Stimulated activated CD8-positive, alpha-beta memory T cell treated with anti-CD3 and anti-CD28 coated beads, Interleukin-2, amount 100 ng/mL, for 1 hour (primary cell): ENCODE measurements around the gene CUBN.

ENCODE experiments used
- DNase-seq, 2 donors: peaks; one replicate each; pipeline ENCODE4 v3.0.0-alpha.2; 2020; ENCODE audit warnings: low read depth in 2 of 2

The CUBN gene

DNA sequence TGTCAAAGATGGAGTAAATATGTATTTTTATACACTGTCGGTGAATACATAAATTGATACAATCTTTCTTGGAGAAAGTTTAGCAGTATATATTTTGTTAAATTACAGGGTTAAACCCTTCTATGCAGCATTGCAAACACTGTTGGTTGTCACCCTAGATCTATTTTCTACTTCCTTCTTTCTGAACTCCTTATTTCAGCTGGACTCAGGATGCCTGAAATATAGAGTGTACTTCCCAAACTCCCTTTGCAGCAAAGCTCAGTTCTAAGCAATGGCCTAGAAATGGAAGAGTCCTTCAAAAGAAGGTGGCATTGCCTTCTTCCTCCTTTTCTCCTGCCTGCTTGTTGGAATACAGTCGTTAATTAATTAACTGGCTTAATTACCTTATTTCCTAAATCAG lies 20.6 kb downstream of the CUBN start:
- no peak for DNase-seq

DNA sequence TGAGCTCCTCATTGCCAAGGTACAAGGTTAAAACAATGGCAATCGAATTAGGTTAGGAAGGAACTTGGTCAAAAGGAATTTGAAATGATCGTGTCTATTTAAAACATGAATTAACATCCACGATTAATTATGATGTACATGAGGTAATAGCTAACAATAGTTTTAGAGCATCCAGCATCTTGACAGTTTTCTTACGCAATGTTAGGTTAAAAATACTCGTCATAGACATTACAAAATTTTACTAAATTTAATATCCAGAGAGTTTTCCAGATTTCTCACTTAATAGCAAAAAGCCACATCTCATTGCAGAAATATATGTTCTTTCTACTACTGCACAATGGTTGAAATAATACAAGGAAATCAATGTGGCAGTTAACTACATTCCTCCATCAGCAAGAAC lies 22.6 kb downstream of the CUBN start:
- no peak for DNase-seq

DNA sequence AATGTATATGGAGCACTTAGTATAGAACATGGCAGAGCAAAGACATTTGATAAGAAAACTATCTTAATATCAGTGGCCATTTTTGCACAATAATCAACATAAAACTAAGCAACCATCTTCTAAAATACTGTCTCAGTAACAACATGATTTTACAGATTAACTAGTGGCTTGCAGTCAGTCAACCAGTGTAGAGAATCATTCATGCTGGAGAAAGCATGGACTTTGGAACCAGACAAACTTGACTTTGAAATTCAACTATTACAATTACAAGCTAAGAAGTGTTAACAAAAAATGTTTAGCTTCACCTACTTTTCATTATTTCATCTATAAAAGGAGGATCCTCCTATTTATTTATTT lies 27.7 kb downstream of the CUBN start:
- DNase-seq = no peak

DNA sequence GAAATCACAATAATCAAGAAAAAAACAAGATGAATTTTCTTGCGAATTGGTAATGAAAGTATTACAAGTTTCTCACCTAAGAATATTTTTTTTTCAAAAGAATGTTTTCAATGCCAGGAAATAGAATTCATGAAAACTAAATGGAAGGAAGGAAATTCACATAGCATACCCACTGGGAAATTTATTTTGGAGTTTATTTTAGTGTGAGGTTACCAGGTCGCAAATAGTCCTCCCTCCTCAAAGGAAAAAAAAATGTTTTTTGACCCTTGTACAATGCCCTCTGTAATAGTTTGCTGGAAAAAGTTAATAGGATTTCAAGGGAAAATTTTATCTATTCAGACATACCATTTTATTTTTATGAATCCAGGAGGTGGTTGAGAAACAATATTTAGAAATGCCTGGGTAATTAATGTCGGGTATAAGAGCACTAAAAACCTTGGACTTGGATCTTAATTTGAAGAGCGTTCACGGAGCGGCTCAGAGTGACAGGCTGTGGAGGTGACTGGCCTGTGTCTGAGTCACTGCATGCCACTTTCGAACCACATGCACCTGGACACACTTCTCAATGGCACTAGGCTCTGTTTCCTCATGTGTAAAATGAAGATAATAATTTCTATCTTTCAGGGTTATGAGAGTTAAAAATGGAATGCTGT lies 28.2 kb downstream of the CUBN start:
- no peak for DNase-seq

DNA sequence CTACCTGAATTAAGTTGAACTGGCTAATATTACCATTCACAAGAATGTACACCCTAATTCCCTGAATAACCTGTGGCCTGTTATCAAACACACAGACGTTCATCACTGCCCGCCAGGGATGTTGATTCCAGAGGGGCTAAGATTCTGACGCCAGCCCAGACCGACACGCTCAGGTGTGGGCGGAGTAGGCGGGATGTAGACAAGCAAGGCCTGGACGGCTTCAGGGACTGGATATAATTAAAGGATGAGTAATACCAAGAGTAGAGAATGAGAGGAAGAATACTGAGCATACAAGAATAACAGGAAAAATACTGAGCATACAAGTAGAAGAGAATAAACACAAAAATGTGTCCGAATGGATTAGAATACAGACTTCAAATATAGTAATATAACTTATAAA lies 29.0 kb downstream of the CUBN start:
- DNase-seq = no peak

DNA sequence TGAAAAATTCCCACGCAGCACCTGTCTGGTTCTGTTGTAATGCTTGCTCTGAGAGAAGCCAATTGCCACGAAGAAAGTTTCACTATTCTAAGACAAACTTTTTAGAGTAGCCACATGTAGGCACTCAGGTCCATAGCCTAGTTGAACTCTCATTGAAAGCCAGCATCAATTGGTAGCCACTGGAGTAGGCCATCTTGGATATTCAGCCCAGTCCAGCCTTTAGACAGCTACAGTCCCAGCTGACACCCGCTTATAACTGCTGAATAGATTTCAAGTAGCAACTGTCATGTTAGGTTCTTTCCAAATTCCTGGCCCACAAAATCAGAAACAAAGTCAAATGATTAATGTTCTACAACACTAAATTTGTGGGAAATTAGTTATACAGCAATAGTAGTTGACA lies 31.6 kb downstream of the CUBN start:
- DNase-seq = no peak

DNA sequence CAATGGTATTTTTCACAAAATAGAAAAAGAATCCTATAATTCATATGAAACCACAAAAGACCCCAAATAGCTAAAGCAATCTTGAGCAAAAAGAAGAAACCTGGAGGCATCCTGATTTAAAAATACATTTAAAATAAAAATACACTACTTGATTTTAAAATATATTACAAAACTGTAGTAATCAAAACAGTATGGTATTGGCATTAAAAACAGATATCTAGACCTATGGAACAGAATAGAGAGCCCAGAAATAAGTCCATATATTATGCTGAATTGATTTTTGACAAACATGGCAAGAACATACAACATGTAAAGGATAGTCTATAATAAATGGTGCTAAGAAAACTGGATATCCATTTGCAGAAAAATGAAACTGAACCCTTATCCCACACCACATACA lies 34.8 kb downstream of the CUBN start:
- no peak for DNase-seq

DNA sequence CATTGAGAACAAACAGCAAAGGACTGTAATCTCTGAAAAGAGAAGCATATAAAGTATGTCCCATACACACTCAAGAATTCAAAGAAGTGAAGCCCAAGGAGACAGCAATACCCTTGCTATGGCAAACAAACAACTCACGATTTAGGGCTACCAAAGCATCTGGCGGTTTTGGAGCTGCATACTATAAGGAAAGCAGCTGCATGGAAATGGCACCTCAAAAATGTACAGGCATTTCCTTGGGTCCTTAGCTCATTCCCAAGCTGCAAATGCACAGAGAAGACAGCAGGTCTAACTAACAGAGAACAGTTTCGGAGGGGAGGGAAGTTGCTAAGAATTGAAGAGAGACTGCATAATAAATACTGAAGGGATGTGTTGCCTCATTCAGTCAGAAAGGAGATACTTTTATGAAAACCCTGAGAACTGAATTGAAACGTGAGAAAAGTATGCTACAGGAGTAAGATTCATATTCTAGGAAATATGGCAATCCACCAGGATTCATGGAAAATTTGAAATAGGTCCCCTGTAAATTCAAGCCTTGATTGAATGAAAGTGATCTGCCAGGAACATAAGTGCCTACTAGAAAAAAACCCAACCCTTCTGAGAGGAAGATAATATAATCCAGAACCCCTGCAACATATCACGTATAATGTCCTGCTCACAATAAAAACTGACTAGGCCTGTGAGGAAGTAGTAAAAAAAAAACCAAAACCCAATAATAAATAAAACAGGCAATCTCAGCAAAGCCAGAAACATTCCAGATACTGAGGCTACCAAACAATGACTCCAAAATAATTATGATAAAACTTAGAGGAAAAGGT lies 36.4 kb downstream of the CUBN start:
- no peak for DNase-seq

DNA sequence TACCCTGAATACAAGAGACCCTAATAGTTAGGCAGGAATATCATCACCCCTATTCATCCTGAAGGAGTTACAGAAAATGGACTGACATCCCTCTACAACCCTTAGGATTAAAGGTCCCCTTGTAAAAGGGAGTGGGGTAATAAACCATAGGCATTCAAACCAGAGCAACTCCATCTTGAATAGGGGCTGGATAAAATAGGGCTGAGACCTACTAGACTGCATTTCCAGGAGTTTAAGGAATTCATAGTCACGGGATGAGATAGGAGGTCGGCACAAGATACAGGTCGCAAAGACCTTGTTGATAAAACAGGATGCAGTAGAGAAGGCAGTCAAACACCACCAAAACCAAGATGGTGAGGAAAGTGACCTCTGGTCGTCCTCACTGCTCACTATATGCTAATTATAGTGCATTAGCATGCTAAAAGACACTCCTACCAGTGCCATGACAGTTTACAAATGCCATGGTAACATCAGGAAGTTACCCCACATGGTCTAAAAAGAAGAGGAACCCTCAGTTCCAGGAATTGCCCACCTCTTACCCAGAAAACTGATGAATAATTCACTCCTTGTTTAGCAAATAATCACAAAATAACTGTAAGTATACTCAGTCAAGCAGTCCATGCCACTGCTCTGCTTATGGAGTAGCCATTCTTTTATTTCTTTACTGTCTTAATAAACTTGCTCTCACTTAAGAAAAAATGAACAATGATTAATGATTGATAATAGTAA lies 37.2 kb downstream of the CUBN start:
- DNase-seq = no peak

DNA sequence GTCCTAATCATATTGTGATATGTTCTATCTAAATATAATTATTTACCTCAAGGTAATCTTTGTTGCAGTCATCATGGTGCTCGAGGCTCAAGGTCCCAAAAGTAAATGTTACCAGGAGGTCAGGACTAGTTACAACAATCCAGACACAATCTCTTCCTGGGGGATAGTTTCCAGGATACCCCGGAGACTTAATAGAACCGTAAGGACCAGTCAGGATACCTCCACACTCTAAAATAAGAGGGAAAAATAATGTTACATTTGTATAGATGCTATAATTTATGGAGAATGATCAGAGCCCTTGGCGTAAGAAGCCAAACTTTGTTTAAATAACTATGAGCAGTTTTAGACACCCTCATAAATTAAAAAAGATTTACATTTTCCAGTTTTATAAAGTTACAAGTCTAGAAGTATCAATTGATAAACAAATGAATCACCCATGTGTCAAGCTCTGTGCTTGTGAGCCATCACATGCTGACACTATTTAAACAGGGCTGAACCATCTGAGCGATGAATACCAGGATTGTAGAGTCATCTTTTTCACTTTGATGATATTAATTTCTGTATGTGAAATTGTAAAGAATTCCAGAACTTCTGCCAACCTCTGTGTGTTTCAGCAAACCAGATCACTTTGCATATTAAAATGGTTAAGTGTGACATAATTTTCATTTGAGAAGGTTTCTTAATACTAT lies 41.3 kb downstream of the CUBN start:
- no peak for DNase-seq

DNA sequence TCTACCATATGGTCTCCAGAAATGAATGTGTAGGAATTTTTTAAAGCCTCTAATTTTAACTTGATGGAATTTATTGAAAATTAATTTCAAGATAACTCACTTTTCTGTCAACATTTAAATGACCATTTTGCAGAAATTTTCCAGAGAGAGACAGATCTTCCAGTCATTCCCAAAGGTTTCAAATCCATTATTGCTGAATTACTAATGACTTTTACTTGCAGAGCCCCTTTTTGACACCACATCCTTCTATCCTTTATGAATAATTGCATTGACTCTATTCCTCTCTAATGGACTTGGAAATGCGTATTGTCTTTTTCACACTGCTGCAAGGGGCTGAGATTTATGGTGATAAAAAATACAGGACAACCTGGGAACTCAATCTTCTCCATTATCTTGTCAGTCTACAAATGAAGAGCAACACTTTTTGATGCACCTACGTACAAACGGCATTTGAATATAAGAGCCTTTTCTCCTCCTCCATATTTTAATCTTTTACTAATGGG lies 42.7 kb downstream of the CUBN start:
- no peak for DNase-seq

DNA sequence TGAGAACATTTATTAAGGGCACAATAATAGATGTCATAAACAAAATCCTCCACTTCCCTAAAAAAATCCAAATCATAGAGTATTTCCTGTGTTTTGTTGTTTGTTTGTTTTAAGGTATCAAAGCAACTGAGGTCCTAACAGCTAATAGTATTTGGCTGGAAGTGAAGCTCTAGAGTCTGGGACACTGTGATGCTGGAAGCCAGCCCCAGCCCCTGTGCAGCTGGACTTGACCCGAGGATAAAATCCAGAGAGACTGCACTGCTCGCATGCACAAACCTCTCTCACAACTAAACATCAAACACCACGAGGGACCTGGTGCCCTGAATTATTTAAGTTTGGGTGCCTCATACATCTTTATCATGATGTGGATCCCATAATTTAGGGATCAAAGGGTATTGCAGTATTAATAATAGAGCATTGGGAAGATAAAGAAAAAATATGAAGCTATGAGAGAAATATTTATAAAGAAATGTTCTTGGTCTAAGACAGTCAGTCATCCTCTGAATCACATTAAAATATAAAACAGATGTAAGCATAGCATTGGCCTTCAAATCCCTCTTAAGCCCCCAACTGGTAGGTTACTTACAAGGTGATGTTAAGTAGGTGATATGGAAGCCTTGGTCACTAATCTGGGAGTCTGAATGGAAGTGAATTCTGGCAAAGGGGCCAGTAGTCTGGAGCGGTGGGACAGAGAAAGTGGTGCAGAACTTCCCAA lies 44.4 kb downstream of the CUBN start:
- DNase-seq = no peak

DNA sequence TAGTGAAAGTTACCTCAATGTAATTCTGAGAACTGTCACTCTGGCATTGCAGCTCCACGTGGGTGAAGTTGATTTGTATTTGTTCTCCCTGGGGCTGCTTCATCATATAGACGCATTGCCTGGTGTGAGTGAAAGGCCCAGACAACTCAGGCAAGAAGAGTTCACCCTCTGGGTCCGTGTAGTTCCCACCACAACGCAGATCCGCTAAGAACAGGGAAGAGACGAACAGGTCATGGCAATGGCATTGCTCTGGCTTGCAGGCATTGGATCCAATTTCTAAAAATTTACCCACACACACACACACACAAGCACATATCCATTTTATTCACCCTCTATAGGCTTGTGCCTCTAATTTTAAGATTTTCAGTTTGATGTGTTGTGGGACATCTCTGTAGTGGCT lies 45.4 kb downstream of the CUBN start:
- no peak for DNase-seq

DNA sequence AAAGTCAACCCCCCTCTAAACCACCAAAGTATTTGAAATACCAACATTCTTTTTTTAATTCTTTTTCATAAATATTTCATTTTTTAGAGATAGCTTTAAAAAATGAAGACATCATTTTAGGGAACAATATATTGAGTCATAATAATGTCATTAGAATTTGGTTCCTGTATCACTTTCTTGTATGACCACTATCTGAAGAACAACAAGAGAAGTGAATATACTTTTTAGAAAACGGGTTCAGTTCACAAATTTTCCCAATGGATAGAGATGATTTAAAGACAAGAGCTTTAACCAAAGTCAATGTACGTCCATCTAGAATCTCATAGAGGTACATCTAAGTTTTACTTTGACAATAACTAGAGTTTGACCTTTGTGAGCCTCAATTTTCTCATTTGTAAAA lies 48.2 kb downstream of the CUBN start:
- DNase-seq = no peak

DNA sequence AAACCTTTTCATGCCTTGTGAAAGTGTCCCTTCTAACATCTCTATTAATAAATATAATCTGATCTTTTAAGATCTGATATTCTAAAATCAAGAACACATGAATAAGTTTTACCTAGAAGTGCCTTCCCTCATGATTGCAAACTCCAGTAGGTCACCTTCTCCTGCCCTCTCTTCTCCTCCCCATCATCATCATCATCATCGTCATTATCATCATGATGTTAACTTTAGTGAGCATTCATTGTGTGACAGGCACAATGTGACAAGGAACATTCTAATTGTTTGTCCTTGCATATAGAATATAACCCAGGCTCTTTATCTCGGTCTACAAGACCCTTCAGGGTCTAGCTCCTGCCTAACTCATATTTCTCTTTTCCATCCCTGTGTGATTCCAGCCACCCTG lies 51.7 kb downstream of the CUBN start:
- no peak for DNase-seq

DNA sequence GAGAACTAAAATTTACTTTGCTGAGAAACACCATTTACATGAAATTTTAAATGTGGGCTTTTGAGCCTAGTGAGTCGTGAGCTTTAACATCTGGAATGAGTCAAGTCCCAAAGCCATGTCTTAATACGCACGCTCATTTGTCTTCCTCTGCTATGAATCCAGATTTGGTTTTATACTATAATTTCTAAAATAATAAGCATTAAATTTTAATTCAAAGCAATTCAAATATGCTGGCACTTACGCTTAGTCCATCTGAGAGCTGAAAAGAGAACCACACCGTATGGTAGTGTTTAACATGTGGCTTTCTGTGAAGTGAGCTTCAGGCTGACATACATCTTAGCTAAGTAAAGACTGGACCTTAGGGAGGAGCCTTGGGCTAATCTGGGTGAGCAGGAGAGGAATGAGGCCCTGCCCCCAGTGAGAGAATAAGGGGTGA lies 52.2 kb downstream of the CUBN start:
- DNase-seq = no peak

DNA sequence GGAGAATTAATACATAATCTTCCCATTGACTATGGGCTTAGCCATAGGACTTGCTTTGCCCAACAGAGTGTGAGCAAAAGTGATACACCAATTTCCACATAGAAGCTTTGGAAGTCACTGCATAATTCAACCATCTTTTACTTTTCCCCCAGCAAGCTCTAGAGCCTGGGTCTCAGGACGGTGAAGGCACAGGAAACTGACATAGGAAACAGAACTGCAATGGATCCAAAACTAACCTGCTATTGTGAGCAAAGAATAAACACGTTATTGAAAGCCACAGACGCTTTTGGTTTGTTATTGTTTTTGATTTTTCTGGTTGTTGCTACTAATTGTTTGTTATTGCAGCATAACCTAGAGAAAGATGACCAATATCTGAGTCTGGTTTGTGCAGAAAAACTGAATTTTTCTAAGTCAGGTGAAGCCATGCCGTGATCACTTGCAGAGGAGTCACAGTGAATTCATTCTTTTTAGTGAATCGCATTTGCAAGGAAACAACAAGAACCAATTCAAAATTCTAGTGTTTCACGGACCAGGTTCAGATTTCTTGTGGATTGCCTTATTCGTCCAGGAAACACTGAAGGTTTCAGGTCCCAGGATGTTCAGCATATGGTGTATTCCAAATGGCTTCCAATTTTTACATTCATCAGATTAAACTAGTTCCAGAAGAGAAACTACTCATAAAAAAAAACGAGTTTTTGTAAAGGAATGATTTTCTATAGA lies 52.8 kb downstream of the CUBN start:
- DNase-seq = no peak

DNA sequence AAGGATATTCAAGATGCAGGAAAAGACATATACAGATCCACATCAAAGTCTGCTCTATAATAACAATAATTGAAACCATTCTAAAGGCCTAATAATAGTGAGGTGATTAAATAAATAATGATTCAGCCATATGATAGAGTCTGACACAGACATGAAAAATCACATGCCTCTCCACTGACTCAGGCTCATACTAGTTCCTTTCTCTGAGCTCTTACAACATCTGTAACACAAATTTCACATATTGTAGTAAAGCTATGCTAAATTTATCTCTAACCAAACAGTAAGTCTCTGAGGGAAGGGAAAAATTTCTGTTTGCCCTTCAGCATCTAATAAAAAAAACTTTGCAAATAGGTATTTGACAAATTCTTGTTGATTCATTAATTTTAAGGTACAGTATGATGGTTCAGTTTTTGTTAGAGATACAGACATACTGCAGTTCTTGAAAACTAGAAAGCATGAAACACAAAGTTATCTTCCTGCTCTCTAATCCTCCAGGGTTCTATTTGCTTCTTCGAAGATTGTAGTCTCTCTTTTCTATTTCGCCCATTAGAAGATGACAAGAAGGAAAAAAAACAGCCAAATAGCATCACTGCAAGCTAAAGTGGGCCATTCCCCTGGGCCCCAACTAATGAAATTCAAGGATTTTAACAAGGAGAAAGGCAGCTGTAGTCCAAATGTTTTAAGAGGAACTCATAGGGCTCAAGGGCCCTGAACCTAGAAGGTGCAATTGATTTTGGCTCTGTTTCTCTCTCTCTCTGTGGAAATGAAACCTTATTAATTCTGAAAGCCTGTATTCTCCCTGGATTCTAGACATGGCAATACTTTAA lies 53.9 kb downstream of the CUBN start:
- no peak for DNase-seq

DNA sequence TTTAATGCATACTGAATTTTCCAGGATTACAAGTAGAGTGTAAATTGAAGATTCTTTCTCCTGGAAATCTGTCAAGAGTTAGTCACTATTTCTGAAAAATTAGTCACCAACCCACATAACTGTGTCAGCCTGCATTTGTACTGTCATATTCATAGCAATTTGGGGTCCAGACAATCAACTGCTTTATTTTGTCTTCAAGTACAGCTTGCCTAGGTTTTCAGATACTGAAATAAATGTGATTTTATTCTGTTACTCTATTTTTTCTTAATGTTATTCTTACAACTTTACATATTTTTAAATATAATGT lies 55.1 kb downstream of the CUBN start:
- no peak for DNase-seq
